Measurements from ENCODE around the gene SLC22A23.

SLC22A23 gene

GRCh38 chr6:3367630-3368029 is 89.2 kb downstream of the SLC22A23 start:
- DNase-seq, result no peak
- Histone ChIP-seq H3K9me3 (no peaks in the 10 kb centered on the region), H3K27ac (no peak overlapping the region), H3K4me1 (no peaks in the 10 kb centered on the region), H3K27me3 (no peaks in the 10 kb centered on the region), H3K36me3 (no peaks in the 10 kb centered on the region), H3K4me3 (no peak overlapping the region)
- no peak for TF ChIP-seq CTCF (IDR thresholded peaks at IDR 0.05)
- intact Hi-C loops (cut with DNase I; ENCODE audit: low total_unique reads), result no loop called here

GRCh38 chr6:3366596-3367413 is 90.0 kb downstream of the SLC22A23 start:
- DNase-seq, result no peak
- H3K4me1 ChIP-seq, result no peaks in the 10 kb centered on the region
- no peaks in the 10 kb centered on the region for H3K9me3 ChIP-seq
- H3K4me3 ChIP-seq, result no peak overlapping the region
- no peak for TF ChIP-seq CTCF (IDR thresholded peaks at IDR 0.05)
- intact Hi-C loops (cut with DNase I; ENCODE audit: low total_unique reads), result no loop called here
- H3K27me3 ChIP-seq, result no peaks in the 10 kb centered on the region
- no peaks in the 10 kb centered on the region for H3K36me3 ChIP-seq
- no peak overlapping the region for H3K27ac ChIP-seq

GRCh38 chr6:3364391-3364790 is 92.5 kb downstream of the SLC22A23 start:
- H3K27ac ChIP-seq, result no peak overlapping the region
- no peak for TF ChIP-seq CTCF (IDR thresholded peaks at IDR 0.05)
- H3K27me3 ChIP-seq, result no peaks in the 10 kb centered on the region
- H3K4me3 ChIP-seq, result no peak overlapping the region
- no peaks in the 10 kb centered on the region for H3K9me3 ChIP-seq
- no peaks in the 10 kb centered on the region for H3K36me3 ChIP-seq
- intact Hi-C loops (cut with DNase I; ENCODE audit: low total_unique reads), result no loop called here
- H3K4me1 ChIP-seq, result no peaks in the 10 kb centered on the region
- no peak for DNase-seq

GRCh38 chr6:3363296-3364025 is 93.4 kb downstream of the SLC22A23 start:
- no peaks in the 10 kb centered on the region for H3K4me1 ChIP-seq

More at GRCh38 chr6:3363296-3364025, 93.4 kb downstream of the SLC22A23 start:
- Histone ChIP-seq H3K27ac (no peak overlapping the region), H3K9me3 (no peaks in the 10 kb centered on the region), H3K27me3 (no peaks in the 10 kb centered on the region), H3K36me3 (no peaks in the 10 kb centered on the region), H3K4me3 (no peak overlapping the region)
- no peak for DNase-seq
- no peak for TF ChIP-seq CTCF (IDR thresholded peaks at IDR 0.05)
- intact Hi-C loops (cut with DNase I; ENCODE audit: low total_unique reads), result no loop called here

All from tibial artery (tissue), 4 donors.